Measurements from ENCODE around the gene DTNA.
"Not testable (repeated sequence)": the region's sequence is repeated elsewhere in the genome, so short reads cannot be mapped to it uniquely, and the experiment has no call there.

The DTNA gene

DNA sequence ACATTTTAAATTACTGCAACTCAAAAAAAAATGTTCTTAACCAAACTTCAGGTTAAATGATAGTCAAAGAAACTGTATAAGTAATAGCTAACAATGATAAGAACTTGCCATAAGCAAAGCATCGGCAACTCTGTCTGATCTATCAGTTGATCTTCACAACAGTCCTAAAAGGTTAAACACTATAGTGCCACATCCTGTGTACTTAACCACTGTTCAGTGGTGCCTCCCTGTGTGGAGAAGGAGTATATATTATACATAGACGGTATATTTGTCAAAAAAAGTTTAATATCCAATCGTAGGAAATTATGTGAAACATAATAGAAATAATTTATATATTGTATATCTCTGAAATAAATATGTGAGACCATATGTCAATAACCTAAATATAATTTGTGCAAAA lies 13.0 kb downstream of the DTNA start:
- H3K4me3 ChIP-seq (ENCODE audit: low read depth, low read length): no peak overlapping the region

DNA sequence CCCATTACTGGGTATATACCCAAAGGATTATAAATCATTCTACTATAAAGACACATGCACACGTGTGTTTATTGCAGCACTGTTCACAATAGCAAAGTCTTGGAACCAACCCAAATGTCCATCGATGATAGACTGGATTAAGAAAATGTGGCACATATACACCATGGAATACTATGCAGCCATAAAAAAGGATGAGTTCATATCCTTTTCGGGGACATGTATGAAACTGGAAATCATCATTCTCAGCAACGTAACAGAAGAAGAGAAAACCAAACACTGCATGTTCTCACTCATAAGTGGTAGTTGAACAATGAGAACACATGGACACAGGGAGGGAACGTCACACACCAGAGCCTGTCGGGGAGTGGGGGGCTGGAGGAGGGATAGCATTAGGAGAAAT lies 15.6 kb downstream of the DTNA start:
- not testable (repeated sequence) for H3K4me3 ChIP-seq (ENCODE audit: low read depth, low read length)

DNA sequence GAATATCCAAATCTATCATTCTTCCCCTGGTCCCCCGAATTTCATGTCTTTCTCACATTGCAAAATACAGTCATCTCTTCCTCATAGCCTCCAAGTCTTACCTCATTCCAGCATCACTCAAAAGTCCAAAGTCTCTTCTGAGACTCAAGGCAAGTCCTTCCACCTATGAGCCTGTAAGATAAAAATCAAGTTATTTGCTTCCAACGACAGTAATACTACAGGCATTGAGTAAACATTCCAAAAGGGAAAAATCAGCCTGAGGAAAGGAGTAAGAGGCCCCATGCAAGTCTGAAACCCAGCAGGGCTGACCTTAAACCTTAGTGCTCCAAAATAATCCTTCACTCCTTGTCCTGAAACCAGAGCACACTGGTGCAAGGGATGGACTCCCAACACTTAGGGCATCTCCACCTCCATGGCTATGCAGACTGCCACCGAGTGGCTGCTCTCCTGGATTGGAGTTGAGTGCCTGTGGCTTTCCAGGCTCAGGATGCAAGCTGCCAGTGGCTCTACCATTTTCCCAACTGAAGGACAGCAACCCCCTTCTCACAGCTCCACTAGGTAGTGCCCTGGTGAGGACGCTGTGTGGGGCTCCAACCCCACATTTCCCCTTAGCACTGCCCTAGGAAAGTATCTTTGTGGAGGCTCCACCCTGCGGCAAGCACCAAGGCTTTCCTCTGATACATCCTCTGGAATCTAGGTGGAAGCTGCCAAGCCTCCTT lies 16.3 kb downstream of the DTNA start:
- no peak overlapping the region for H3K4me3 ChIP-seq (ENCODE audit: low read depth, low read length)

DNA sequence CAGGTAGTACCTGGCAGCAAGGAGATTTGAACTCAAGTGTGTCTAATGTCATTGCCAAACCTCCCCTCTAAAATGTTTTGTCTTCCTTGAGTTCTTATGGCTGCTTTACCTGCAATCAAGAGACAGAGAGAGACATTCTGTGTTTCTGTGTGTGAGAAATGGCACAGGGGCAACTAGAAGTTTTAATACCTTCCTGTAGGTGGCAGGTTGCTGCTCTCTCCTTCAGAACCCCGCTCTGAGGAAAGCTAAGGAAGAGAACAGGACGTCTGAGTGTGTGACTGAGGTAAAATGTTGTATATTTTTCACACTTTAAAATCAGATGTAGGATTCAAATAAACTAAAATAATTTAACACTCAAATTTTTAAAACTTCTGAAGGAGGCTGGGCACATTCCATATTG lies 19.2 kb downstream of the DTNA start:
- no peak overlapping the region for H3K4me3 ChIP-seq (ENCODE audit: low read depth, low read length)

DNA sequence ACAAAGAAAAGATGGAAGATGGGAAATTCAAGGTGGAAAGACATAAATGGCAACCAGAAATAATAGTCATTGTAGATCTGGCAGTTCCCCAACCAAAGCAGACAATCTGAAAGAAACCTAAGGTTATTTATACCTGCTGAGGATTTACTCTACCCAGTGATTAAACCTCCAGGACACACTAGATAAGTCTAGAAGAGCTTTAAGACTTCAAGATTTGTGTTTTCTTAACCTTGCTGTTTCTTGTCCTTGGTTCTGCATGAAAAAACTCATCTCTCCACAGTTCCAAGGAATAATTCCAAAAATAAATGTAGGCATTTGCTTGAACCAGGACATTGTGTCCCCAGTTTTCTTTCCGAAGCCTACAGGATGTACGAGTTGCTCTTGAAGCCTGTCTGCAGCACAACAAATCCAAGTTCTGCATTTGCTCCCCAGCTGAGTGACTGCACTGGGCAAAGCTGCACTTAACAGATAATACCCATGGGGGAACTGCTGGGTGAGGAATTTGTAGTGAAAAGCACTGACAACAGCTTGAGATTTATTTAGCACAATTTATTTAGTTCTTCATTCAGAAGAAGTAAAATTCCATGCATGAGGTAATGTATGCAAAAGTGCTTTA lies 19.8 kb downstream of the DTNA start:
- no peak overlapping the region for H3K4me3 ChIP-seq (ENCODE audit: low read depth, low read length)

DNA sequence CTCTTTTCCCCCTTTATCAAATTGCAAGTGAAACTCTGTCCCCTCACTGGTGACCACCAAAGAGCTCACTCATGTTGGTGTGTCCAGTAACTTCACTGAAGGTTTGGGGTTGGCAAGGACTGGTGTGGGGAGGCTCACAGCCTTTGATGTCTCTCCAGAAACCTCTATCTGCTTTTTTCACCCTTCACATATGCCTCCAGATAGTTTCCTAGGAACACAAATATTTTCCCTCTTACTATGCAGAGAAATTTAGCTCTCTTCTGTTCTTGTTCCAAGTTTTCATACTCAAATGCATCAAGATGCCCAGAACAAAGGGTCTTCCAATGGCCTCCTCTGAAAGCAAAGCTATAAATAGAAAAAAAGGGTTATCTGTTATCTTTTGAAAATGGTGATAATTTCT lies 20.7 kb downstream of the DTNA start:
- H3K4me3 ChIP-seq (ENCODE audit: low read depth, low read length): no peak overlapping the region

DNA sequence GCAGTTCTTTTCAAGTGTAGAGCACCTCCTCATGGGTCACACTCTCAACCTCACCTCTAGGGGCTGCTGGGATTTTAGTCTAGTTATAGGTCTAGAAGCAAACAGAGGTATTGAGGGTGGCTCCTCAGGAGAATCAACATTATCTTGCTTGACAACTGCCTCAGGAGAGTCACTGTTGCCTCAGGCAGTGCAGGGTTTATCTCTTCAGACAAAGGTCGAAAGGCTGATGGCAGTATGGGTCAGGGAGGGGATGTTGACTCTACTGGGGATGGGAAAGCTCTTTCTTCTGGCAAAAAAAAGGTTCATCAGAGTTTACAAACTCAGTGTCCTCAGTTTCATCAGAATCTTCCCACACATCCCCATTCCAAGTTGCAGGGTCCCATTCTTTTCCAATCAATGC lies 24.0 kb downstream of the DTNA start:
- H3K4me3 ChIP-seq (ENCODE audit: low read depth, low read length): no peak overlapping the region

DNA sequence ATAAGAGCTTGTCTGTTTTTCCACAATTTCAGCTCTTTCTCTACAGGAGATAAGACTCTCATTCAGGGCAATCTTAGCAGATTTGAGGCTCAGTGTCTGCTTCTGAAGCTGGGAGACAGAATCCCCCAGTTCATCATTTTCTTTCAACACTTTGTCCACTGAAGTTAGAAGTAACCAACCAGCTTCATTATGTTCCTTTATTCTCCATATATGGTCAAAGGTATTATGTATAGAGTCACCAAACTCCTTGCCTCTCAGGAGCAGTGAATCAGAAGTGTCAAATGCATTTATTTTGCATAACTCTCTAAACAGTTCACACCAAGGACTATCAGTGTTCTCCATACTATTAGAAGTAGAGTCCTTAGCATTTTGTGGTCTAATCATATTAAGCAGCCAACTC lies 24.4 kb downstream of the DTNA start:
- not testable (repeated sequence) for H3K4me3 ChIP-seq (ENCODE audit: low read depth, low read length)

DNA sequence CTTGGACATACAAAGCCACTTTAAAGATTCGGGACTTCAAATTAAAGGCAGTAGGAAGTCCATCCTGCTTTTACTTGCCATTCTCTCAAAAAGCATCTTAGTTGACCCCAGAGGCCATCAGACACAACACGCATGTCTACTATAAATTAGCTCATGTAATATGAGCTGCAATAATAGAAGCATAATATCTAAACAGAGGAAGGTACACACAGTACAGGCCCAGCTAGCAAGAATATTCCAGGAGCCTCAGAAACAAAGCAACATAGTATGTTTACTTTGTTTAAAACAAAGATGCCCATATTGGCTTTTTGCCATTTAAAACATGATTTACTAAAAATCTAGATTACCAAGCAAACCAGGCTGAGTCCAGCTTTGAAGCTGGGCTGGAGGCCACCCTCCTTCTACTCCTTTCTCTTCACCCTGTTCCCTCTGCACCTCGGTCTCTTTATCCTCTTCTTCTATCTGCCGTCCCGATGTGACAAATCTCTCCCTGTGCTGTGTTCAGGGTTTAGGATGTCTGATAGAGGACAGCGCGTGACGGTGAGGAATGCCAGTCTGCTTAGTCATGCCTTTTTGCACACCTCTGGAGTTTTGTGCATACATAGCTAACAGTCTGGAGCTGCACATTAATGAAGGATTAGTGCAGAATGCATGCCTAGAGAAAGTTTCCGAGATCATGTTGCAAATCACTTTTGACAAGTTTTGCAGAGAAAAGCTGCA lies 28.2 kb downstream of the DTNA start:
- H3K4me3 ChIP-seq (ENCODE audit: low read depth, low read length): no peak overlapping the region

DNA sequence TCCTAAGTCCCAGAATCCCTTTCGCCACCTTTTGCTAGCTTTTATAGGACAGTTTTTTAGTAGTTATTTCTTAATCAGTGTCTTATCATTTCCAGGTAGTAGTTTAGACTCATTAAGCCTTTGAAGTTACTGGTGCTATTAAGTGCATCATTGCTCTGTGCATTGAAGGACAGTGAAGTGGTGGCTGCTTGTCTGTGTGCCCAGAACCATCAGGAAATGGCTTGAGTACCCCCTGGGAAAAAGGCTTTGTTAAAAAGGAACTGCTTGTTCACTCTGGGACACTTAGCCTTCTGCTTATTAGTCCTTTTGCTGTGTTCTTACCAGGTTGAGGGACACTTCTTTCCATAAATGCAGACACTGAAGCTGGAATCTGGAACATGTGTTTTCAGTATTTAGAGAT lies 30.0 kb downstream of the DTNA start:
- no peak overlapping the region for H3K4me3 ChIP-seq (ENCODE audit: low read depth, low read length)

DNA sequence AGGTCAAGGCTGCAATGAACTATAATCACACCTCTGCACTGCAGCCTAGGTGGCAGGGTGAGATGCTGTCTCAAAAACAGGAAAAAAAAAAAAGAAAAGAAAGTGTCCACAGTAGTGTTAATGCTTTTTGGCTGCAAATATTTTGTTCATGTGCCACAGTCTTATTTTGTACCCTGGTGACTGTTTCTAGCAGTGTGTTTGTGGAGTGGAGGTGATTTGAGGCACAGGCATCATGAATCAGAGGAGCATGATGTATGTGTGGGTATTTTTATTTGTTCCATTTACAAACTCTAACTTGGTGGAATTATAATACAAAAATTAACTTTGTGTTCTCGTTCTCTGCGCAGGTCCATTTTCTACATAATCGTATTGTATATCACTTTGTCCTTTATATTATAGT lies 30.6 kb downstream of the DTNA start:
- H3K4me3 ChIP-seq (ENCODE audit: low read depth, low read length): no peak overlapping the region

DNA sequence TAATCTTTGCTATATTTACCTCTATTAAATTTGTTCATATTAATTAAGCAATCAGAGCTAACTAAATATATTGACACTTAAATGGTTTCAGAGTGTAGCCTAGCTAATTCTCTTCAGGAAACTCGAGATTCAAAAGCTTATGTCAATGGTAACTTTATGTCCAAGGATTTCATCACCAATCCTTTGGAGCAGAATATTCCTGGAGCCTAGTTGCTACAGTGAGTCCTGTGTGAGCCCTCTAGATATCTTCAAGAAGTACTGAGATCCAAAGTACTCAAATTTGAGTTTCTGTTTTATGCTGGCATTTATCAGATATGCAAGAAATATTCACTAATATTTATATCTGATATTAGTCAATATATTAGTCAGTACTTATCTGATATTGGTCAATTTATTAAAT lies 31.3 kb downstream of the DTNA start:
- no peak overlapping the region for H3K4me3 ChIP-seq (ENCODE audit: low read depth, low read length)

DNA sequence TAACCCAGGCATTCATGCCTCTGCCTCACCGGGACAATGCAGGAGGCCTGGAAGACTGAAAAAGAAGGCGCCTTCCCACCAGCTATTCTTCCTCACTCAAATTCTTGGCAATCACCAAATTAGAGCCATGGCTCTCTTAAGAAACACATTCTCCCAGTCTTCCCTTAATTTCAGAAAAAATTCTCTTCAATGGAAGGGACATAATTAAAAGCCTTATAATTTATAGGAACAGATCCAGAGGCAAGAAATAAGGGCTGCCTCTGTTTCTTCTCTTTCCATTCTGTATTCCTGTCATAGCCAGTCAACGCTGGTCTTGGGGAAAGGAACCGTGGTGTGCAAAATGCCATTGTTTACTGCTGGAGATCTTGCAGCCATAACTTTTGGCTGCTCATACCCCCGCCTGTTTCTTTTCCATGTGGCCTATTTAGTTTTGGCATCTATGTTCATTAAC lies 32.8 kb downstream of the DTNA start:
- no peak overlapping the region for H3K4me3 ChIP-seq (ENCODE audit: low read depth, low read length)

DNA sequence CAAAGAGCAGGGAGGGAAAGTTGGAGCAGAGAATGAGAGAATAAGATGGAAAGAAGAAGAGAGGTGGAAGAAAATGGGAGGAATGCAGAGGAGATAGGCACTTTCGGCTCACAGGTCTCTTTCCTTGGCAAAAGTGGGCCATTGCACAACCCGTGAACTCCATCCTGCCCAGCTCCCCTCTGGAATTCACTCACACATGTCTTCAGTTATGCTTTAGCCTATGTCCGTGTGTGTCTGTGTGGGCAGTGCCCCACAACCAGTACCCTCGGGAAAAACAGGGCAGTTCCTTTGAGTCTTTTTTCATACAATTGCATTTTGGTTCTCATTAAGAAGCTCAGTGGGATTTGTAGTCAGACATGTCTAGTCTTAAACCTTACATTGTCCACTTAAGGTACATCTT lies 34.5 kb downstream of the DTNA start:
- H3K4me3 ChIP-seq (ENCODE audit: low read depth, low read length): no peak overlapping the region

DNA sequence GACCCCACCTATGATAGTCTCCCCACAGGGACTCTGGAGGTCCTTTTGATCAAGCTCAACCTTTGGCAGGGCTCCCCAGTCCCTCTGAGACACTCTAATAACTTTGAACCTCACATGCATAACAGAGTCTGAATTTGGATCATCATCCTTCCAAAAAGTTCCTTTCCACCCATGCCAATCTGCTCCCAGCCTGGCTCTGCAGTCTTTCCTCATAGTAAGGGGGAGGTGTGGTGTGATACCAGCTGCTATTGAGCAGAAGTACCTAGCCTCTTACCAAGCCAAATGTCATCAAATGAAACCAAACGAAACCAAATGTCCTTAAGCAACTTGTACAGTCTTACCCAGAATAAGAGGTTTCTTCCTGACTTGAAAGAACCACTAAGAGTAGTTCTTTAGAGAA lies 36.5 kb downstream of the DTNA start:
- no peak overlapping the region for H3K4me3 ChIP-seq (ENCODE audit: low read depth, low read length)

DNA sequence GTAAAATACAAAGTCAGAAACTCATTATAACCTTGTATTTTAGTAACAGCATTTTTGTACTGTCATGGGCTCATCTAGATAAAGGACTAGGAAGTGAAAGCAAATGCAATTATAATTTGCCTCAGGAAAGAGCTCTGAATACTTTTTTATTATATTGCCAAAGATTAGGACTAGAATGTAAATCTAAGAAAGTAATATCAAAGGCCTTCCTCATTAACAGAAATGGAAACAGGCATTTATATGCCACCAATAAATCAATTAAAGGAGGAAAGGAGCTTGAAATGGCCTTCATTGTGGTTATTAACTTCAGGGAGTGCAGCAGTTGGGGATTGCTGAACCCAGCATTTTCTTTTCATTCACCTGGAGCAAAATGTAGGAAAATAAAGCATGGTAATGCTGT lies 39.6 kb downstream of the DTNA start:
- H3K4me3 ChIP-seq (ENCODE audit: low read depth, low read length): no peak overlapping the region

DNA sequence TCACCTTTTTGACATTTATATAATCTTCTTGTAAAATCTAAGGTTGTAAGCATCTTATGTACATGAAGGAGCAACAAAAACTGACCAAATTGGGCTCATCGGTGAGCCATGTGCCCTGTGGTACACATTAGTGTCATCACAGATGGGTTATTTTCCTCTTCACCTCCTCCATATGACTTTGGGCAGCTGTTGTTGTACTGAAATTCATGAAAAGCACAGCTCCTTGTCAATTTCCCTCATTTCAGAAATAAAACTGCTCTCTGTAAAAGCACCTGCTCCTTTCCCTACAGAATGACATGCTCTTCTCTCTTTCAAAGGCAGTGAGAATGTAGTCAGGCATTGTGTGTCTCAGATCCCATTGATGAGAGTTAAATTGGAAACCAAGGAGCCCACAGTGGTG lies 42.0 kb downstream of the DTNA start:
- H3K4me3 ChIP-seq (ENCODE audit: low read depth, low read length): no peak overlapping the region

DNA sequence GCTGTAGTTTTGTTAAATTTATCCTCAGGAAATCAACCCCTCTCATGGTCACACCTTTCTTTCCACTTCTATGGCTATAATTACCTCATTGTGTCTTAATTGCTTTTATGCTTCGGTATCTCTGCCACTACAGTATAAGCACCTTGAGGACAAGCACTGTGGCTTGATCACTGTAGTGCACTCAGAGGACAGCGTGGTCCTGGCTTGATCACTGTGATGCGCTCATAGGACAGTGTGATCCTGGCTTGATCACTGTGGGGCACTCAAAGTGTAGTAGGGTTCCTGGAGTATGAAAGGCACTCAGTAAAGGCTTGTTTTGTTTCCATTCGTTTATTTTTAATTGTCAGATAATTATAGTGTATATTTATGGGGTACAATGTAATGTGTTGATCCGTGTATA lies 44.2 kb downstream of the DTNA start:
- no peak overlapping the region for H3K4me3 ChIP-seq (ENCODE audit: low read depth, low read length)

DNA sequence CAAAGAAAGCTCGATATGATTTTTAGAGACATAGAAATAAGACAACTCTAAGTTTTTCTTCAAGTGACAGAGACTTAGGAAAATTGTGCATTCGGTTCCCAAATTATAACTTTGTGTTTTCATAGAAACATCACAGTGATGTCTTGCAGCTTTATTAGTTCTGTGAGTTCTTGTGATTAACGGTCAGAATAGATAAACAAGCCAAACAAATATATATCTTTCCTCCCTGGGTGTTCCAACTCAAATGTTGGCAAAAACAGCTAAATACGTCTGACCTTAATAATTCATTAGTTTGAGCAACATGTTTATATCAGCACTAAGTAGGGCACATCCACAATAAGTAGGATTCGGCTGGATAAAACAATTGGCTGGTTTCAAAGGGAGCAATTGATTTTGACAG lies 47.6 kb downstream of the DTNA start:
- no peak overlapping the region for H3K4me3 ChIP-seq (ENCODE audit: low read depth, low read length)

DNA sequence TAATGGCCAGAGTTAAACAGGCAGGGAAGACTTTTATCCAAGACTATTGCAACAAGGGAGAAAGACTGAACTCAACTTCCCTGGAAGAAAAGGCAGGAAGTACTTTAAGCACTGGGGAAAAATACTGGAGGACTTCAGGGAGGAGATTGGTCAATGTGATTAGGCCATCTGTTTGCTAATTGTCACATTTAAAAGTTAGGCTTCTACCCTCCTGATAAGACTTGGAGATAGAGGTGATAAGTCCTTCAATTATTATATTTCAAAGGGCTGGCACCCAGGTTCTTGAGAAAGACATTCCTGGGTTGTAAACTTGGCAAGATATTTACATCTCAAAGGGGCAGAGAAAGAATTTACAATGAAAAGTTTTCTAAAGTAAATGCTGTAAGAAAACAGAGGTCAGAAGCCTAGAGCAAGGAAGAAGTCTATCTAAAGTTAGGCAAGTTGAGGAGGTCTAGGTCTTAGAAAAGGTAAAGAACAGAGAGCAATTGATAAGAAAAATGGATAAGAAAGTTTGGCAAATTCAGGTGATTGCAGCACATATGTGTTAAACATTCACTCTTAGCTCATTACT lies 48.4 kb downstream of the DTNA start:
- no peak overlapping the region for H3K4me3 ChIP-seq (ENCODE audit: low read depth, low read length)

DNA sequence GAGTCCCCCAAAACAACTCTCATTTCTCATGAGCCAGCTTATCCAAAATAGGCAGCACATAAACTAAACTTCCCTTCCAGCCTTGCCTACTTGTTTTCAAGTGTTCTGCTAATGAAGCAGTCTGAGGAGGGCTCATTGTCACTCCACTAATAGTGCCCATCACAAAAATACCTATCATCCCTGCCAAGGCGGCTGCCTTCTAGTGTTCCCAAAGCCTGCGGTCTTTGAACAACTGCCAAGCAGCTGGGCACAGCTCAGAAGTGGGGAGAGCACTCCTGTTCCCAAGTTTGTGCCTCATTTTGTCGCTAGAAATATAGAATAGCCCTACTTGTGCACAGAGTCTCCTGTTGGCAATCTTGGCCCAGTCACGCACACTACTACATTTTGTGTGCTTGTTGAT lies 50.3 kb downstream of the DTNA start:
- H3K4me3 ChIP-seq (ENCODE audit: low read depth, low read length): no peak overlapping the region

DNA sequence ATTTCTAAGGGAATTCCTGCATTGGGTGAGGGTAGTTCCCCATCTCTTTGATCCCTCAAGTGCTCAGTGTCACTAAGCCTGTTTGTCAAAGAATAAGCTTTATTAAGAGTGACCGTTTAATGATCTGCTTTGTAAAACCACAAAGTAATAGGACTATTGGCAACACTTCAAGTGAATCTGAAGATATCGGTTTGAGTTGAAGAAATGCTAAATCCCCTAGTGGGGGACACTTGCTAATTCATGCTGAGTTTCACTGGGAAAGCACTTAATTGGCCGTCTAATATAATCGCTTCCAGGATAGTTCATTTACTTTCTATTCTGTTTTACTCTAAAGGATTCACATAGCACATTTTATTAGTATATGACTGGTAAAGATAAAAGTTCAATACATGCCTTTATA lies 54.4 kb downstream of the DTNA start:
- H3K4me3 ChIP-seq (ENCODE audit: low read depth, low read length): no peak overlapping the region
